GM19395 (cell line): Measurements from ENCODE around the gene SDF4.

Source experiments
- ATAC-seq: cut with Tn5 transposase; IDR thresholded peaks from one replicate; pipeline ENCODE4 v1.9.1; 2021; ENCODE audit warnings: mild to moderate bottlenecking, moderate library complexity; ENCODE audit not compliant: unreplicated experiment

Gene SDF4

GRCh38 chr1:1213345-1214265 is 18.2 kb downstream of the SDF4 start, which contains the start of gene TNFRSF4:
TNFRSF4 (minus strand) TSS chr1:1214153; CDS start chr1:1214127, 26 bp downstream.
- ATAC-seq: no peak

GRCh38 chr1:1212780-1213344 is 18.9 kb downstream of the SDF4 start:
- ATAC-seq: no peak

GRCh38 chr1:1211541-1212441 is 20.0 kb downstream of the SDF4 start:
- ATAC-seq: no peak

- no peak for ATAC-seq
Measured at GRCh38 chr1:1210726-1211540, 20.9 kb downstream of the SDF4 start.

- no peak for ATAC-seq
Measured at GRCh38 chr1:1208713-1209433, 22.9 kb downstream of the SDF4 start.

- no peak for ATAC-seq
Measured at GRCh38 chr1:1207571-1207892, 24.3 kb downstream of the SDF4 start.

GRCh38 chr1:1206966-1207531 is 24.8 kb downstream of the SDF4 start:
- ATAC-seq: no peak

GRCh38 chr1:1206376-1206965 is 25.3 kb downstream of the SDF4 start, which contains the start of gene TNFRSF18:
TNFRSF18 (minus strand) TSS chr1:1206592; CDS start chr1:1206571, 21 bp downstream.
- no peak for ATAC-seq

- no peak for ATAC-seq
Measured at GRCh38 chr1:1205769-1206375, 25.9 kb downstream of the SDF4 start.

- no peak for ATAC-seq
Measured at GRCh38 chr1:1204998-1205768, 26.6 kb downstream of the SDF4 start.

GRCh38 chr1:1204425-1204920 is 27.3 kb downstream of the SDF4 start:
- no peak for ATAC-seq

- no peak for ATAC-seq
Measured at GRCh38 chr1:1203561-1204424, 28.0 kb downstream of the SDF4 start.

- ATAC-seq: no peak
Measured at GRCh38 chr1:1202831-1203560, 28.8 kb downstream of the SDF4 start.

- no peak for ATAC-seq
Measured at GRCh38 chr1:1200876-1201810, 30.7 kb downstream of the SDF4 start.
